Measurements from ENCODE around the gene S100A13. TPM values are rescaled to one million over a fixed set of nuclear protein-coding genes. Genes with fewer than 3 reads are reported as not detected.

The S100A13 gene
- total RNA-seq, 2 donors from 2014 or later = 169 to 197 TPM

DNA sequence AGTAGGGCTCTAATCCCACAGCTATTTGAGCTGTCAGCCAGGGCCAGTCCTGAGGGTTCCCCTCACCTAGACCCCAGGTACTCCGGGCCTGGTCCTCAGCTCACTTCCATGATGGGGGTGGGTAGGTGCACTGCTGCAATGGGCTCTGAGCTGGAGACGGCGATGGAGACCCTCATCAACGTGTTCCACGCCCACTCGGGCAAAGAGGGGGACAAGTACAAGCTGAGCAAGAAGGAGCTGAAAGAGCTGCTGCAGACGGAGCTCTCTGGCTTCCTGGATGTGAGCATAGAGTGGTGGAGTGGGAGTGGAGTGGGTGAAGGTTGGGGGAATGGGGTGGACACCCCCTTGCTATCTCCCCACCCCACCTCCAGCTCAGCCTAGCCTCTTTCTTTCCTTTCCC, 3.1 kb upstream of the S100A13 start:
- DNase-seq (no peak), ATAC-seq (no peak)
- intact Hi-C loops (cut with DNase I) = no loop called here

DNA sequence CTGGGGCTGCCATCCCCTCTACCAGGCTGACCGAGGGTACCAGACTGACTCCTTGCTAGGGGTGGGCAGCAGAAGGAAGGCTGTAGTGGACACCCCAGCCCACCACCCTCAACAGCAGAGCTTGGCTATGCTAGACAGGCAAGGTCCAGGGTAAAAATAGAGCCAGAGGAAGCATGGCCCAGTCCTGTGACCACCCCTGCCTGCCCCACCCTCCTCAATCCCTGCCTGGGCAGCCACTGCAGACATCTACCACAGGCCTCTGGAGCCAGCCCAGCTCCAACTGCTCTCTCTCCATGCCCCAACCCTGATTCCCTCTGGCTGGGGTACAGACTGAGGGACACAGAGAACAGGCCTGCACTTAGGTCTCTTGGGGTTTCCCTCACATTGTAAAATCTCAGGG, 2.7 kb upstream of the S100A13 start:
- ATAC-seq (peak; percentile 1 to 18), DNase-seq (peak; percentile 55)
- intact Hi-C loops (cut with DNase I) = no loop called here

DNA sequence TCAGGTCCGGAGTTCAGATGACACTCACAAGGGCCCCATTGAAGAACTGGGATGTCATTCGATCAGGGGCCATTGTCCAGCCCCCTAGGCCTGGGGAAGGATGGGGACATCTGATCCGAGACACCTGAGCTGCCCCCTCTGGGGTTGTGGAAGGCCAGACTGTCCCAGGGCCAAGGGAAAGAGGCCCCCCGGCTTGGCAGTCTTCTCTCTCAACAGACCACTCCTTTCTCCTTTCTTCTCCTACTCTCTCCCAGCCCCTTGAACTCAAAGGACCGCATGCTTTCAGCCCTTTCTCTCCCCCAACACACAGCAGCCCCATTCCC, 2.0 kb upstream of the S100A13 start:
- ATAC-seq = no peak
- peak; percentile 14 for DNase-seq
- intact Hi-C loops (cut with DNase I) = no loop called here

- DNase-seq (no peak), ATAC-seq (no peak)
- intact Hi-C loops (cut with DNase I) = no loop called here
These were observed 1.5 kb upstream of the S100A13 start for GRCh38 chr1:153628638-153629342.

DNA sequence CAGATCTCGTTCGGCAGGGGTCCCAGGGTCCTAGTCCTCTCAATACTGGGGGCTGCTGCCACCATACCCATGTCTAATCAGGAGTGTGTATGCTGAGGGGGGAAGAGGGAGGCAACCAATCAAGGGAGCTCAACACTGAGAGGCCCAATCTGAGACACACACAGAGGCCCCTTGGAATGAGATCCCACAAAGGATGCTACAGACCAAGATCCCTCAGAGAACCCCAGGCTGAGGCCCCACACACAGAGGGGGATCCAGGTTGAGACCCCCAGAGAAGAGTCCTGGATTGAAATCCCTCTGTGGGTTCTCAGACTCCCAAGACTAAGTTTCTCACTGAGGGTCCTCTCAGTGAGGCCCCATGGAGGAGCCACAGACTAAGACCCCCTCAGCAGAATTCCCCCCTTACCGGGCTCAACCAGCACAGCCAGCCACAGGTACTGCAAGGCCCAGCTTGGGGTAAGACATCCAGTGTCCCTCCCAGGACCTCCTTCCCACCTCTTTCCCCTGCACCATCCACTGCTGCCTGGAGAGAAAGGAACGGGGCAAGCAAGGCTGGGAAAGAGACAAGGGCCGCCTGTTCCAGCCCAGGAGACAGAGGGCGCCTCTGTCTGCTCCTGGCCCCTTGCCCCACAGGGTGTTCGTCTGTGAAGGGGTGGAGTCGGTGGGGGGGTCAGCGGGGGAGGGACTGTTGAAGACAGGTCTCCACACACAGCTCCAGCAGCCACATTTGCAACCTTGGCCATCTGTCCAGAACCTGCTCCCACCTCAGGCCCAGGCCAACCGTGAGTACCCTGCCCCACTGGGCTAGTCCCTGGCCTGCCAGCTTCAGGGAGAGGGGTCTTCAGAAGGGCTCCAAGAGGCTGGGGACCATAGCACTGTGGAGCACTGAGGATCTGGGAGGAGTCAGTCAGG, 666 bp upstream of the S100A13 start, which contains the start of gene S100A1:
Gene S100A1 (plus strand): TSS at position 720 of the 912 bp plus-strand sequence. CDS start 2,088 bp downstream, outside the sequence.
- DNase-seq (peak; percentile 68), ATAC-seq (peak; percentile 29 to 44)
- intact Hi-C loops (cut with DNase I) = no loop called here

DNA sequence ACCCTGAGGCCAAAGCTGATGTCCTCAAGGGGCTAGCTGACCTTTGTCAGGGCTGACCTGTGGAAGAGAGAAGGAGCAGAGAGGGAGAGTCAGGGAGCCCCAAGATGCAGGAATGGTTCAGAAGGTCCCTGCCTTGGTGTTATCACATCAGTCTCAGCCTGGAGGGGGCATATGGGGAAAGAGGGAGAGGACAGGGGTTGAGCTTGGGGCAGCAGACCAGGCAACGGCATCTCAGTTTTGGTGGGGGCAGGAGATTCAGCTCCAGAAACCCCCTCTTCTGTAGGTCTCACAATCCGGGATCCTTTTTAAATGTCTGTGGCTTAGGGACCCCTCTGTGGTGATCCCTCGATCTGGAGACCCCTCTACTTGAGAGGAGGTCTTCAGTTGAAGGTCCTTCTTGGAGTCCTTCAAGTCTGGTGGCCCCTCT, 815 bp downstream of the S100A13 start:
- ATAC-seq = no peak
- intact Hi-C loops (cut with DNase I) = no loop called here
- DNase-seq = no peak

GRCh38 chr1:153624965-153625611, 2.2 kb downstream of the S100A13 start:
- intact Hi-C loops (cut with DNase I) = no loop called here

GRCh38 chr1:153623101-153623500, 4.2 kb downstream of the S100A13 start:
- intact Hi-C loops (cut with DNase I) = no loop called here
- peak in 1 of 2 donors; percentile 53 for ATAC-seq
- no peak for DNase-seq

More at GRCh38 chr1:153624965-153625611, 2.2 kb downstream of the S100A13 start:
- ATAC-seq (no peak), DNase-seq (no peak)

GRCh38 chr1:153619171-153619570, 8.1 kb downstream of the S100A13 start:
- no peak for ATAC-seq
- intact Hi-C loops (cut with DNase I) = loop anchor here in 1 of 2 donors (5.0 kb wide), 1 partner anchor 47 kb away; no protein-coding TSS in a partner anchor

GRCh38 chr1:153617663-153618062, 9.6 kb downstream of the S100A13 start:
- intact Hi-C loops (cut with DNase I) = loop anchor here in 1 of 2 donors (5.0 kb wide), 1 partner anchor 45 kb away; no protein-coding TSS in a partner anchor
- DNase-seq = peak; percentile 88
- ATAC-seq = peak; percentile 51 to 59

More at GRCh38 chr1:153619171-153619570, 8.1 kb downstream of the S100A13 start:
- no peak for DNase-seq

GRCh38 chr1:153616917-153617311, 10.4 kb downstream of the S100A13 start:
- no peak for DNase-seq
- ATAC-seq = peak; percentile 8 to 40
- intact Hi-C loops (cut with DNase I) = loop anchor here in 1 of 2 donors (5.0 kb wide), 1 partner anchor 45 kb away; no protein-coding TSS in a partner anchor

DNA sequence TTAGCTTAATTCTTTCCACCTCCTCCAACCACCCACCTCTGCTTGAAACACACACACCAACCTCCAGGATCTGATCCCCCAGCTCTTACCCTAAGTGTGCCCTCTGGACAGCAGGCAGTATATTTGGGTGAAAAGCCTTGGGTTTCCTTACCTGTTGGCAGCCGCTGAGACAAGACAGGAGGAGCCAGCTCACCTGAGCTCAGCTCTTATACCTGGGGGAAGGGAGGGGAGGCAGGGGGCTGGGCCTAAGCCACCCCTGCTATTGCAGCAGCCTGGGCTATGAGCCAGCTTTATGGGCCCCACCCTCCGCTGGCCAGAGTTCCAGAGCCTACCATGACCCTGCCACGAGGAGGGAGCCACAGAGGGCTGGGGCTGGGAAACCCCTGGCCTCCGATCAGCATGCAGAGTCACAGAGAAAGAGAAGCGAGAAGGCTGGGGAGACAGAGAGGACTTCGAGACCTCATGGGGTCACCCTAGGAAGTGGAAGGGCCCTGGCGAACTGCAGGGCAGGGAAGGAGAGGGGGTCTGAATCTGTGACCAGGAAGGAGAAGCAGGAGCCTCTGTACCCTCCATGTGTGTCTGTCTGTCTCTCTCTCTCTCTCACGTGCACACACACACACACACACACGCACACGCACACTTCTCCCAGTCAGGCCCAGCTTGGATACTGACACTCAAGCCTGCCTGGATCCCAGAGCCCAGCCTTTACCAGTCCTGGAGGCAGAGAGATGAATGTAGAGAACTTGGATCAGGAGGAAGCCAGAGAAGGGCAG, 11.0 kb downstream of the S100A13 start, which contains the start of gene S100A14:
Gene S100A14 (minus strand): TSS at position 182 of the 773 bp plus-strand sequence. CDS start 467 bp downstream, outside the sequence.
- ATAC-seq (peak; percentile 16 to 25), DNase-seq (no peak)
- intact Hi-C loops (cut with DNase I) = loop anchor here in 1 of 2 donors (5.0 kb wide), 1 partner anchor 44 kb away; no protein-coding TSS in a partner anchor

GRCh38 chr1:153615406-153615805, 11.9 kb downstream of the S100A13 start:
- intact Hi-C loops (cut with DNase I) = loop anchor here in 1 of 2 donors (5.0 kb wide), 1 partner anchor 43 kb away; no protein-coding TSS in a partner anchor
- DNase-seq = no peak
- no peak for ATAC-seq

- no peak for ATAC-seq
- intact Hi-C loops (cut with DNase I) = loop anchor here in 1 of 2 donors (5.0 kb wide), 1 partner anchor 43 kb away; no protein-coding TSS in a partner anchor
These were observed 12.4 kb downstream of the S100A13 start for GRCh38 chr1:153614906-153615305.

GRCh38 chr1:153614189-153614900, 13.0 kb downstream of the S100A13 start:
- intact Hi-C loops (cut with DNase I) = no loop called here

More at GRCh38 chr1:153614906-153615305, 12.4 kb downstream of the S100A13 start:
- no peak for DNase-seq

GRCh38 chr1:153613406-153613805, 13.9 kb downstream of the S100A13 start:
- intact Hi-C loops (cut with DNase I) = no loop called here
- DNase-seq (no peak), ATAC-seq (no peak)

More at GRCh38 chr1:153614189-153614900, 13.0 kb downstream of the S100A13 start:
- ATAC-seq = no peak
- no peak for DNase-seq

- peak; percentile 85 for DNase-seq
- intact Hi-C loops (cut with DNase I) = no loop called here
- ATAC-seq = peak; percentile 81 to 85
These were observed 14.5 kb downstream of the S100A13 start, which contains the start of gene S100A16 for GRCh38 chr1:153612755-153613331. S100A16 (minus strand) TSS chr1:153613137; CDS start chr1:153608151, 4,986 bp downstream.

Measured in left cardiac atrium (tissue), 4 donors.